NCI-H2171 (cell line): Measurements from ENCODE around the gene PNN.
"Not testable (repeated sequence)": the region's sequence is repeated elsewhere in the genome, so short reads cannot be mapped to it uniquely, and the experiment has no call there.

Source experiments
- DNase-seq: peaks from one replicate; lab custom pipeline; 2025; lab: John Stamatoyannopoulos, UW

PNN gene

GRCh38 chr14:39181026-39181692 is 6.1 kb downstream of the PNN start:
- DNase-seq: no peak

GRCh38 chr14:39181693-39182047 is 6.6 kb downstream of the PNN start:
- no peak for DNase-seq

- no peak for DNase-seq
These were observed 8.0 kb downstream of the PNN start for GRCh38 chr14:39182770-39183684.

GRCh38 chr14:39183685-39184003 is 8.6 kb downstream of the PNN start:
- DNase-seq: not testable (repeated sequence)

- no peak for DNase-seq
These were observed 9.7 kb downstream of the PNN start for GRCh38 chr14:39184628-39185255.

GRCh38 chr14:39185256-39186049 is 10.4 kb downstream of the PNN start:
- no peak for DNase-seq

GRCh38 chr14:39186941-39187525 is 12.0 kb downstream of the PNN start:
- no peak for DNase-seq

- no peak for DNase-seq
These were observed 28.9 kb downstream of the PNN start for GRCh38 chr14:39203659-39204606.

GRCh38 chr14:39207430-39207829 is 32.4 kb downstream of the PNN start:
- DNase-seq: not testable (repeated sequence)

- DNase-seq: no peak
These were observed 36.2 kb downstream of the PNN start for GRCh38 chr14:39211109-39211741.

- DNase-seq: no peak
These were observed 37.0 kb downstream of the PNN start for GRCh38 chr14:39212034-39212433.

GRCh38 chr14:39212693-39213092 is 37.6 kb downstream of the PNN start:
- DNase-seq: no peak

GRCh38 chr14:39217214-39217879 is 42.3 kb downstream of the PNN start:
- no peak for DNase-seq

- DNase-seq: no peak
These were observed 43.2 kb downstream of the PNN start for GRCh38 chr14:39218171-39218769.

- no peak for DNase-seq
These were observed 44.0 kb downstream of the PNN start for GRCh38 chr14:39219075-39219499.

GRCh38 chr14:39220473-39220872 is 45.4 kb downstream of the PNN start:
- not testable (repeated sequence) for DNase-seq

GRCh38 chr14:39228044-39228443 is 53.0 kb downstream of the PNN start:
- DNase-seq: no peak

GRCh38 chr14:39228509-39229221 is 53.6 kb downstream of the PNN start:
- no peak for DNase-seq

GRCh38 chr14:39229222-39229543 is 54.1 kb downstream of the PNN start:
- DNase-seq: no peak
